IMR-90 (cell line): ENCODE results near the gene SYCE3.

Experiments used
- CEBPB ChIP-seq: IDR thresholded peaks from 2 replicates; pipeline ENCODE4 v1.6.1; 2012; ENCODE audit warnings: low read depth, low read length, improper control_type of control experiment
- CHD1 ChIP-seq: IDR thresholded peaks from 2 replicates; pipeline ENCODE4 v1.6.1; 2012; ENCODE audit warnings: low read depth, low read length, improper control_type of control experiment
- ELK1 ChIP-seq: fragments of 150-350 bp; IDR thresholded peaks from 2 replicates; pipeline ENCODE4 v1.6.1; 2016; ENCODE audit warnings: low read depth, mild to moderate bottlenecking, low read length, moderate library complexity, borderline replicate concordance
- MAFK ChIP-seq: IDR thresholded peaks from 2 replicates; pipeline ENCODE4 v1.6.1; 2012; ENCODE audit warnings: low read depth, low read length, improper control_type of control experiment
- MAZ ChIP-seq: IDR thresholded peaks from 2 replicates; pipeline ENCODE4 v1.6.1; 2012; ENCODE audit warnings: low read depth, mild to moderate bottlenecking, low read length, improper control_type of control experiment, moderate library complexity, borderline replicate concordance
- POLR2A ChIP-seq: IDR thresholded peaks from 2 replicates; pipeline ENCODE4 v1.6.1; 2012; ENCODE audit warnings: mild to moderate bottlenecking, low read depth, low read length
- RCOR1 ChIP-seq: IDR thresholded peaks from 2 replicates; pipeline ENCODE4 v1.6.1; 2012; ENCODE audit warnings: mild to moderate bottlenecking, low read length, improper control_type of control experiment; ENCODE audit not compliant: insufficient replicate concordance
- SMC3 ChIP-seq: fragments of 150-350 bp; IDR thresholded peaks from 2 replicates; pipeline ENCODE4 v1.6.1; 2016; ENCODE audit warnings: low read depth, mild to moderate bottlenecking, antibody characterized with exemption, low read length, moderate library complexity
- TF ChIP-seq, protein P1 (sequence below): conservative IDR thresholded peaks from 2 replicates; pipeline ENCODE4 v1.5.1; 2012; ENCODE audit warnings: mild to moderate bottlenecking, low read depth, low read length, improper control_type of control experiment
- TF ChIP-seq, protein P2 (sequence below): fragments of 150-350 bp; IDR thresholded peaks from 2 replicates; pipeline ENCODE4 v1.6.1; 2017; ENCODE audit warnings: mild to moderate bottlenecking, antibody characterized with exemption, low read length, low read depth

DNA sequence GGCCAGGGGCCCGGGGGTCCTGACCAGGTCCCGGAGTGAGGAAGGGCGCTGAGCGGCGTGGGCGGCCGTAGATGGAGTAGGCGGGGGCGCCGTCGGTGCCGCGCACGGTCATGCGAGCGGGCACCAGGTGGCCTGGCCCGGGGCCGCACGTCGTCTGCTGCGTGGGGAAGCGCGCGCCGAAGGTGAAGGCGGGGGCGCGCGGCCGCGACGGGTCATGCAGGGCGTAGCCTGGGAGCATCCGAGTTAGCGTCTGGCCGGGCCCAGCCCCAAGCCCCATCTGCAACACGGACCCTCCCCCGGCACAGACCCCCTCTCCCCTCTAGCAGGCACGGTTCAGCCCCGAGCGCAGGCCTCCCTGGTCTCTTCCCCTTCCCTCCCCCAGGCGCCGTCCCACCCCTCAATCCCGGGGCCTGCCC, 31.2 kb downstream of the SYCE3 start:
- TF ChIP-seq, protein P1, sequence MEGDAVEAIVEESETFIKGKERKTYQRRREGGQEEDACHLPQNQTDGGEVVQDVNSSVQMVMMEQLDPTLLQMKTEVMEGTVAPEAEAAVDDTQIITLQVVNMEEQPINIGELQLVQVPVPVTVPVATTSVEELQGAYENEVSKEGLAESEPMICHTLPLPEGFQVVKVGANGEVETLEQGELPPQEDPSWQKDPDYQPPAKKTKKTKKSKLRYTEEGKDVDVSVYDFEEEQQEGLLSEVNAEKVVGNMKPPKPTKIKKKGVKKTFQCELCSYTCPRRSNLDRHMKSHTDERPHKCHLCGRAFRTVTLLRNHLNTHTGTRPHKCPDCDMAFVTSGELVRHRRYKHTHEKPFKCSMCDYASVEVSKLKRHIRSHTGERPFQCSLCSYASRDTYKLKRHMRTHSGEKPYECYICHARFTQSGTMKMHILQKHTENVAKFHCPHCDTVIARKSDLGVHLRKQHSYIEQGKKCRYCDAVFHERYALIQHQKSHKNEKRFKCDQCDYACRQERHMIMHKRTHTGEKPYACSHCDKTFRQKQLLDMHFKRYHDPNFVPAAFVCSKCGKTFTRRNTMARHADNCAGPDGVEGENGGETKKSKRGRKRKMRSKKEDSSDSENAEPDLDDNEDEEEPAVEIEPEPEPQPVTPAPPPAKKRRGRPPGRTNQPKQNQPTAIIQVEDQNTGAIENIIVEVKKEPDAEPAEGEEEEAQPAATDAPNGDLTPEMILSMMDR, result no peak
- TF ChIP-seq POLR2A, result no peak
- no peak for TF ChIP-seq CEBPB
- no peak for TF ChIP-seq ELK1
- no peak for TF ChIP-seq RCOR1
- no peak for TF ChIP-seq CHD1
- no peak for TF ChIP-seq MAFK
- TF ChIP-seq, protein P2, sequence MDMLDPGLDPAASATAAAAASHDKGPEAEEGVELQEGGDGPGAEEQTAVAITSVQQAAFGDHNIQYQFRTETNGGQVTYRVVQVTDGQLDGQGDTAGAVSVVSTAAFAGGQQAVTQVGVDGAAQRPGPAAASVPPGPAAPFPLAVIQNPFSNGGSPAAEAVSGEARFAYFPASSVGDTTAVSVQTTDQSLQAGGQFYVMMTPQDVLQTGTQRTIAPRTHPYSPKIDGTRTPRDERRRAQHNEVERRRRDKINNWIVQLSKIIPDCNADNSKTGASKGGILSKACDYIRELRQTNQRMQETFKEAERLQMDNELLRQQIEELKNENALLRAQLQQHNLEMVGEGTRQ, result no peak
- no peak for TF ChIP-seq SMC3
- TF ChIP-seq MAZ, result no peak
